IMR-90 (cell line): Measurements from ENCODE around the gene TAF11L13. TPM values are rescaled to one million over a fixed set of nuclear protein-coding genes. Genes with fewer than 3 reads are reported as not detected.

ENCODE experiments used
- ATAC-seq: fragments of 200-7000 bp; cut with Tn5 transposase; 2 replicates; pipeline ENCODE4 v1.9.1; 2020; ENCODE audit warnings: low read depth, mild to moderate bottlenecking, moderate library complexity
- BruUV-seq: library from RNA; stranded (reverse); fragments of 400-500 nt; replicated peaks from 2 replicates; lab custom pipeline; 2021; lab: Mats Ljungman, UMichigan
- CTCF ChIA-PET: fragments of 300-600 bp; formaldehyde crosslinking; extraction: SDS; loops from one replicate; lab custom pipeline; 2021; ENCODE audit warnings: antibody characterized with exemption; lab: Yijun Ruan, JAX
- POLR2A ChIA-PET: fragments of 300-600 bp; sonication (Branson Sonifier 250); formaldehyde crosslinking; loops from one replicate; lab custom pipeline; 2022; ENCODE audit warnings: antibody characterized with exemption; ENCODE audit not compliant: unreplicated experiment; lab: Charles Lee
- DNase-seq: peaks from one replicate; pipeline ENCODE4 v3.0.0; 2013
- H2AFZ ChIP-seq: replicated peaks from 2 replicates; pipeline ENCODE3; 2013; ENCODE audit warnings: low read length, mild to moderate bottlenecking; ENCODE audit not compliant: poor library complexity
- H2AK5ac ChIP-seq: 2 replicates; pipeline ENCODE4 v1.6.1; 2013; ENCODE audit warnings: low read depth, low read length, inconsistent platforms
- H2AK9ac ChIP-seq: replicated peaks from 2 replicates; pipeline ENCODE3; 2013; ENCODE audit warnings: mild to moderate bottlenecking, low read depth, low read length, moderate library complexity; ENCODE audit not compliant: poor library complexity
- H2BK120ac ChIP-seq: 2 replicates; pipeline ENCODE4 v1.6.1; 2013; ENCODE audit warnings: low read depth, low read length, inconsistent platforms
- H2BK15ac ChIP-seq: 3 replicates; pipeline ENCODE4 v1.6.1; 2013; ENCODE audit warnings: low read depth, low read length, inconsistent platforms
- H2BK20ac ChIP-seq: 2 replicates; pipeline ENCODE4 v1.6.1; 2013; ENCODE audit warnings: low read depth, mild to moderate bottlenecking, inconsistent platforms, low read length, moderate library complexity
- H2BK5ac ChIP-seq: 2 replicates; pipeline ENCODE4 v1.6.1; 2013; ENCODE audit warnings: mild to moderate bottlenecking, low read depth, low read length, inconsistent platforms; ENCODE audit not compliant: poor library complexity, severe bottlenecking
- H3K14ac ChIP-seq: replicated peaks from 2 replicates; pipeline ENCODE4 v1.6.1; 2013; ENCODE audit warnings: low read depth, low read length, inconsistent platforms
- H3K18ac ChIP-seq: 2 replicates; pipeline ENCODE4 v1.6.1; 2013; ENCODE audit warnings: low read depth, low read length, control low read depth
- H3K23ac ChIP-seq: 2 replicates; pipeline ENCODE4 v1.6.1; 2013; ENCODE audit warnings: low read depth, low read length, inconsistent platforms
- H3K27ac ChIP-seq: 2 replicates; pipeline ENCODE4 v1.5.1; 2013; ENCODE audit warnings: mild to moderate bottlenecking, control low read depth, low read length; ENCODE audit not compliant: insufficient read depth
- H3K27me3 ChIP-seq: 2 replicates; pipeline ENCODE4 v1.6.1; 2013; ENCODE audit warnings: low read length; ENCODE audit not compliant: control insufficient read depth, insufficient read depth
- H3K36me3 ChIP-seq: 2 replicates; pipeline ENCODE4 v1.6.1; 2013; ENCODE audit warnings: low read length, mixed read lengths; ENCODE audit not compliant: control insufficient read depth, insufficient read depth
- H3K4ac ChIP-seq: 2 replicates; pipeline ENCODE4 v1.6.1; 2013; ENCODE audit warnings: low read depth, low read length, inconsistent platforms
- H3K4me1 ChIP-seq: 2 replicates; pipeline ENCODE4 v1.6.1; 2013; ENCODE audit warnings: low read length, mixed read lengths; ENCODE audit not compliant: control insufficient read depth, insufficient read depth
- H3K4me2 ChIP-seq: 2 replicates; pipeline ENCODE4 v1.6.1; 2013; ENCODE audit warnings: low read depth, mild to moderate bottlenecking, control low read depth, low read length, moderate library complexity
- H3K4me3 ChIP-seq: 2 replicates; pipeline ENCODE4 v1.5.1; 2013; ENCODE audit warnings: low read depth, mild to moderate bottlenecking, control low read depth, low read length, moderate library complexity; ENCODE audit not compliant: insufficient read depth
- H3K56ac ChIP-seq: 2 replicates; pipeline ENCODE4 v1.6.1; 2013; ENCODE audit warnings: low read length, inconsistent platforms; ENCODE audit not compliant: insufficient read depth; ENCODE audit errors: extremely low read depth
- H3K79me1 ChIP-seq, 2 experiments: 2 replicates each; pipeline ENCODE4 v1.6.1; 2013; ENCODE audit warnings: low read length in 2 of 2, inconsistent platforms in 1 of 2, low read depth in 1 of 2
- H3K9ac ChIP-seq: 2 replicates; pipeline ENCODE4 v1.6.1; 2013; ENCODE audit warnings: low read depth, low read length, control low read depth
- H3K9me1 ChIP-seq: 2 replicates; pipeline ENCODE4 v1.6.1; 2013; ENCODE audit warnings: low read length, inconsistent platforms; ENCODE audit not compliant: insufficient read depth
- H3K9me3 ChIP-seq: 2 replicates; pipeline ENCODE4 v1.6.1; 2013; ENCODE audit warnings: low read length; ENCODE audit not compliant: control insufficient read depth, insufficient read depth
- H4K20me1 ChIP-seq: 2 replicates; pipeline ENCODE4 v1.6.1; 2013; ENCODE audit warnings: low read length, inconsistent platforms; ENCODE audit not compliant: insufficient read depth
- H4K5ac ChIP-seq: 2 replicates; pipeline ENCODE4 v1.6.1; 2013; ENCODE audit warnings: mild to moderate bottlenecking, low read depth, low read length, control low read depth
- H4K8ac ChIP-seq, 2 experiments: 2 replicates each; pipeline ENCODE4 v1.6.1; 2013; ENCODE audit warnings: low read depth in 2 of 2, low read length in 2 of 2, control low read depth in 1 of 2, inconsistent platforms in 1 of 2
- H4K91ac ChIP-seq: 2 replicates; pipeline ENCODE4 v1.6.1; 2013; ENCODE audit warnings: low read depth, low read length, inconsistent platforms; ENCODE audit not compliant: insufficient read depth
- ELK1 ChIP-seq: fragments of 150-350 bp; IDR thresholded peaks from 2 replicates; pipeline ENCODE4 v1.6.1; 2016; ENCODE audit warnings: low read depth, mild to moderate bottlenecking, low read length, moderate library complexity, borderline replicate concordance
- MAZ ChIP-seq: IDR thresholded peaks from 2 replicates; pipeline ENCODE4 v1.6.1; 2012; ENCODE audit warnings: low read depth, mild to moderate bottlenecking, low read length, improper control_type of control experiment, moderate library complexity, borderline replicate concordance
- MXI1 ChIP-seq: IDR thresholded peaks from 2 replicates; pipeline ENCODE4 v1.6.1; 2012; ENCODE audit warnings: low read depth, mild to moderate bottlenecking, low read length, moderate library complexity, borderline replicate concordance
- NFE2L2 ChIP-seq: fragments of 150-350 bp; IDR thresholded peaks from 2 replicates; pipeline ENCODE4 v1.6.1; 2016; ENCODE audit warnings: low read depth, mild to moderate bottlenecking, low read length
- RAD21 ChIP-seq: IDR thresholded peaks from 2 replicates; pipeline ENCODE4 v1.6.1; 2012; ENCODE audit warnings: low read length, improper control_type of control experiment
- SMC3 ChIP-seq: fragments of 150-350 bp; IDR thresholded peaks from 2 replicates; pipeline ENCODE4 v1.6.1; 2016; ENCODE audit warnings: low read depth, mild to moderate bottlenecking, antibody characterized with exemption, low read length, moderate library complexity
- WGBS, 2 experiments: methylation state at CpG; one replicate each; pipeline versions ENCODE4 v1.1.5 to v1.1.7; 2013; ENCODE audit warnings: missing lambda C conversion rate in 2 of 2; ENCODE audit not compliant: insufficient read length in 1 of 2; ENCODE audit errors: extremely low coverage in 2 of 2; 5-methylcytosine and 5-hydroxymethylcytosine counted together
- dilution Hi-C: fragments of 300-500 bp; cut with HindIII; formaldehyde crosslinking; loops from one replicate; pipeline ENCODE4 v1.14.3; 2018; ENCODE audit warnings: low sequenced_read_pairs; ENCODE audit not compliant: unreplicated experiment
- in situ Hi-C: fragments of 300-500 bp; cut with MboI; formaldehyde crosslinking; loops from 3 replicates; pipeline ENCODE4 v1.14.3; 2019; ENCODE audit warnings: low sequenced_read_pairs, inconsistent platforms, mixed read lengths
- intact Hi-C: fragments of 100-400 bp; cut with micrococcal nuclease; formaldehyde crosslinking; loops from 2 replicates; pipeline ENCODE4 v1.10.0; 2022
- polyA plus RNA-seq, 3 experiments: library from polyadenylated mRNA; depleted of rRNA; stranded (reverse); fragments of >200 nt; gene quantifications; 2 replicates each; pipeline ENCODE4 v1.2.3, GENCODE V29; 2012; ENCODE audit warnings: low replicate concordance in 1 of 3
- total RNA-seq: library from RNA; depleted of rRNA; stranded (reverse); fragments of >200 nt; gene quantifications from 2 replicates; pipeline ENCODE4 v1.2.3, GENCODE V29; 2012

TAF11L13 gene
- total and polyA plus RNA-seq, 2 of the 4 experiments (the other 2 are of a cell fraction) = not detected

GRCh38 chr5:17666726-17667235, 34.9 kb downstream of the TAF11L13 start:
- no peaks in the 10 kb centered on the region for H4K20me1 ChIP-seq
- H3K9me1 ChIP-seq = no peaks in the 10 kb centered on the region
- no peak overlapping the region for H2BK5ac ChIP-seq
- H3K56ac ChIP-seq = no peak overlapping the region
- no peak overlapping the region for H3K4ac ChIP-seq
- no peak overlapping the region for H3K4me2 ChIP-seq
- H2AFZ ChIP-seq = no peak overlapping the region
- ChIA-PET POLR2A (no interaction called here), CTCF (no interaction called here)
- WGBS, 2 experiments = no CpG with 5 or more reads among the region's 3 CpGs
- no peaks in the 10 kb centered on the region for H3K4me1 ChIP-seq
- H2BK120ac ChIP-seq = no peak overlapping the region
- no peak overlapping the region for H2BK15ac ChIP-seq
- H4K8ac ChIP-seq = no peak overlapping the region
- H3K9ac ChIP-seq = no peak overlapping the region
- no peak for TF ChIP-seq ELK1
- no peak for TF ChIP-seq RAD21
- no peak for TF ChIP-seq SMC3
- TF ChIP-seq NFE2L2 = no peak
- no peak for TF ChIP-seq MXI1
- no peak for TF ChIP-seq MAZ
- intact Hi-C loops (no loop called here), dilution Hi-C loops (no loop called here), in situ Hi-C loops (no loop called here)
- H3K79me1 ChIP-seq = no peaks in the 10 kb centered on the region
- no TSS peak for BruUV-seq
- H2BK20ac ChIP-seq = no peak overlapping the region
- H3K36me3 ChIP-seq = no peaks in the 10 kb centered on the region
- no peaks in the 10 kb centered on the region for H3K27me3 ChIP-seq
- H2AK9ac ChIP-seq = no peak overlapping the region
- no peak overlapping the region for H3K4me3 ChIP-seq
- H2AK5ac ChIP-seq = no peak overlapping the region
- no peak overlapping the region for H3K14ac ChIP-seq
- H4K5ac ChIP-seq = no peak overlapping the region
- no peak overlapping the region for H3K27ac ChIP-seq
- ATAC-seq (no peak), DNase-seq (no peak)
- H3K23ac ChIP-seq = no peak overlapping the region
- H4K91ac ChIP-seq = no peak overlapping the region
- H3K9me3 ChIP-seq = no peaks in the 10 kb centered on the region
- no peak overlapping the region for H3K18ac ChIP-seq
